ENCODE results near the gene DNPEP.

GRCh38 chr2:219399716-219400478, 12.2 kb upstream of the DNPEP start:
- TF ChIP-seq SUZ12 (IDR thresholded peaks at IDR 0.05; ENCODE audit: extremely low read depth, insufficient read depth, insufficient read length) (no peak), YY1 (IDR thresholded peaks at IDR 0.05; ENCODE audit: insufficient read depth, insufficient read length) (no peak)

Measured in NT2/D1 (cell line).